Measurements from ENCODE around the gene EIF4B.

GRCh38 chr12:53012928-53013327, 6.7 kb downstream of the EIF4B start:
- no peak for TF ChIP-seq CTCF (IDR thresholded peaks at IDR 0.05)
- TF ChIP-seq POLR2A (IDR thresholded peaks at IDR 0.05), result no peak
- TF ChIP-seq EP300 (IDR thresholded peaks at IDR 0.05), result no peak

Measured in tibial nerve (tissue), 4 donors.